GM23338 (cell line): Measurements from ENCODE around the gene LCN12.

Source experiments
- EZH2 ChIP-seq: fragments of 200-600 bp; sonication (generic); IDR thresholded peaks from one replicate; pipeline ENCODE4 v1.8.0; 2017; ENCODE audit warnings: antibody characterized with exemption, mild to moderate bottlenecking, low read depth; ENCODE audit not compliant: unreplicated experiment
- TF ChIP-seq, protein P1 (sequence below), 2 experiments: fragments of 200-600 bp in 1 of 2; sonication (generic) in 1 of 2; conservative IDR thresholded peaks; 2 replicates each; pipeline versions ENCODE4 v1.5.1 to v1.6.1; 2016 to 2017; ENCODE audit warnings: antibody characterized with exemption in 2 of 2, low read depth in 2 of 2, mild to moderate bottlenecking in 2 of 2, moderate library complexity in 1 of 2

- TF ChIP-seq, protein P1, sequence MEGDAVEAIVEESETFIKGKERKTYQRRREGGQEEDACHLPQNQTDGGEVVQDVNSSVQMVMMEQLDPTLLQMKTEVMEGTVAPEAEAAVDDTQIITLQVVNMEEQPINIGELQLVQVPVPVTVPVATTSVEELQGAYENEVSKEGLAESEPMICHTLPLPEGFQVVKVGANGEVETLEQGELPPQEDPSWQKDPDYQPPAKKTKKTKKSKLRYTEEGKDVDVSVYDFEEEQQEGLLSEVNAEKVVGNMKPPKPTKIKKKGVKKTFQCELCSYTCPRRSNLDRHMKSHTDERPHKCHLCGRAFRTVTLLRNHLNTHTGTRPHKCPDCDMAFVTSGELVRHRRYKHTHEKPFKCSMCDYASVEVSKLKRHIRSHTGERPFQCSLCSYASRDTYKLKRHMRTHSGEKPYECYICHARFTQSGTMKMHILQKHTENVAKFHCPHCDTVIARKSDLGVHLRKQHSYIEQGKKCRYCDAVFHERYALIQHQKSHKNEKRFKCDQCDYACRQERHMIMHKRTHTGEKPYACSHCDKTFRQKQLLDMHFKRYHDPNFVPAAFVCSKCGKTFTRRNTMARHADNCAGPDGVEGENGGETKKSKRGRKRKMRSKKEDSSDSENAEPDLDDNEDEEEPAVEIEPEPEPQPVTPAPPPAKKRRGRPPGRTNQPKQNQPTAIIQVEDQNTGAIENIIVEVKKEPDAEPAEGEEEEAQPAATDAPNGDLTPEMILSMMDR (conservative IDR thresholded peaks at IDR 0.05; ENCODE audit: low read depth in 2 of 2): no peak
- no peak for TF ChIP-seq EZH2
These were observed 16.5 kb downstream of the LCN12 start for GRCh38 chr9:136968333-136969127.
